Measurements from ENCODE around the gene LRRC49.
"Not testable (repeated sequence)": the region's sequence is repeated elsewhere in the genome, so short reads cannot be mapped to it uniquely, and the experiment has no call there.

Gene LRRC49

GRCh38 chr15:70922119-70922518, 29.5 kb downstream of the LRRC49 start:
- FAIRE-seq, result no peak
- no peak for DNase-seq (ENCODE audit: insufficient read length, low spot score)

GRCh38 chr15:70923311-70924080, 30.9 kb downstream of the LRRC49 start:
- no peak for DNase-seq (ENCODE audit: insufficient read length, low spot score)
- FAIRE-seq, result no peak

- DNase-seq (ENCODE audit: insufficient read length, low spot score); FAIRE-seq: not testable (repeated sequence)
These were observed 34.3 kb downstream of the LRRC49 start for GRCh38 chr15:70926914-70927313.

- no peak for FAIRE-seq
These were observed 39.2 kb downstream of the LRRC49 start for GRCh38 chr15:70931821-70932220.

GRCh38 chr15:70932397-70932796, 39.8 kb downstream of the LRRC49 start:
- FAIRE-seq (no peak), DNase-seq (ENCODE audit: insufficient read length, low spot score) (no peak)

More at GRCh38 chr15:70931821-70932220, 39.2 kb downstream of the LRRC49 start:
- no peak for DNase-seq (ENCODE audit: insufficient read length, low spot score)

GRCh38 chr15:70933411-70933810, 40.8 kb downstream of the LRRC49 start:
- FAIRE-seq (no peak), DNase-seq (ENCODE audit: insufficient read length, low spot score) (no peak)

- DNase-seq (ENCODE audit: insufficient read length, low spot score) (no peak), FAIRE-seq (no peak)
These were observed 43.0 kb downstream of the LRRC49 start for GRCh38 chr15:70935631-70936030.

- DNase-seq (ENCODE audit: insufficient read length, low spot score) (no peak), FAIRE-seq (no peak)
These were observed 43.7 kb downstream of the LRRC49 start for GRCh38 chr15:70936326-70936725.

GRCh38 chr15:70943285-70943684, 50.7 kb downstream of the LRRC49 start:
- not testable (repeated sequence) for FAIRE-seq; DNase-seq (ENCODE audit: insufficient read length, low spot score)

- DNase-seq (ENCODE audit: insufficient read length, low spot score) (no peak), FAIRE-seq (no peak)
These were observed 55.0 kb downstream of the LRRC49 start for GRCh38 chr15:70947351-70948335.

- FAIRE-seq (no peak), DNase-seq (ENCODE audit: insufficient read length, low spot score) (no peak)
These were observed 58.3 kb downstream of the LRRC49 start for GRCh38 chr15:70950953-70951352.

- FAIRE-seq (no peak), DNase-seq (ENCODE audit: insufficient read length, low spot score) (no peak)
These were observed 61.5 kb downstream of the LRRC49 start for GRCh38 chr15:70954171-70954570.

- DNase-seq (ENCODE audit: insufficient read length, low spot score) (no peak), FAIRE-seq (no peak)
These were observed 62.1 kb downstream of the LRRC49 start for GRCh38 chr15:70954733-70955132.

- DNase-seq (ENCODE audit: insufficient read length, low spot score), result no peak
- no peak for FAIRE-seq
These were observed 62.5 kb downstream of the LRRC49 start for GRCh38 chr15:70955151-70955550.

GRCh38 chr15:70956201-70956995, 63.8 kb downstream of the LRRC49 start:
- DNase-seq (ENCODE audit: insufficient read length, low spot score) (no peak), FAIRE-seq (no peak)

- DNase-seq (ENCODE audit: insufficient read length, low spot score) (no peak), FAIRE-seq (no peak)
These were observed 69.5 kb downstream of the LRRC49 start for GRCh38 chr15:70962084-70962483.

GRCh38 chr15:70963199-70963598, 70.6 kb downstream of the LRRC49 start:
- DNase-seq (ENCODE audit: insufficient read length, low spot score) (no peak), FAIRE-seq (no peak)

- DNase-seq (ENCODE audit: insufficient read length, low spot score) (no peak), FAIRE-seq (no peak)
These were observed 71.4 kb downstream of the LRRC49 start for GRCh38 chr15:70964058-70964457.

GRCh38 chr15:70964686-70965085, 72.1 kb downstream of the LRRC49 start:
- FAIRE-seq (no peak), DNase-seq (ENCODE audit: insufficient read length, low spot score) (no peak)

GRCh38 chr15:70967646-70968045, 75.0 kb downstream of the LRRC49 start:
- no peak for FAIRE-seq
- no peak for DNase-seq (ENCODE audit: insufficient read length, low spot score)

Measured in GM19239 (cell line).